Breast epithelium (tissue), 4 donors: ENCODE measurements around the gene ABL2. TPM values are rescaled to one million over a fixed set of nuclear protein-coding genes. Genes with fewer than 3 reads are reported as not detected.

Experiments
- DNase-seq, 2 donors: peaks; one replicate each; pipeline ENCODE4 v3.0.0-alpha.2; 2019; ENCODE audit warnings: low spot score in 2 of 2
- H3K27ac ChIP-seq, 2 donors: fragments of 200-600 bp; sonication (generic) in 1 of 2; one replicate each; pipeline ENCODE4 v1.5.1; 2016 to 2019; ENCODE audit warnings: mild to moderate bottlenecking in 1 of 2
- H3K27me3 ChIP-seq, 2 donors: fragments of 200-600 bp; sonication (generic) in 1 of 2; one replicate each; pipeline versions ENCODE4 v1.5.1 to v1.6.0; 2017 to 2019; ENCODE audit warnings: control low read depth in 1 of 2, mild to moderate bottlenecking in 1 of 2
- H3K36me3 ChIP-seq: fragments of 200-600 bp; one replicate; pipeline ENCODE4 v1.5.1; 2019
- H3K4me1 ChIP-seq, 2 donors: fragments of 200-600 bp; sonication (generic); one replicate each; pipeline ENCODE4 v1.5.1; 2016 to 2019; ENCODE audit warnings: control low read depth in 1 of 2
- H3K4me3 ChIP-seq, 3 donors: fragments of 200-600 bp; sonication (generic); 1 replicate in 2 of 3; 2 replicates in 1 of 3; pipeline ENCODE4 v1.5.1; 2016 to 2019; ENCODE audit warnings: mild to moderate bottlenecking in 3 of 3, moderate library complexity in 2 of 3
- H3K9me3 ChIP-seq, 2 donors: fragments of 200-600 bp; sonication (generic) in 1 of 2; one replicate each; pipeline ENCODE4 v1.5.1; 2016 to 2019; ENCODE audit warnings: control low read depth in 1 of 2
- CTCF ChIP-seq, 3 donors: fragments of 450-650 bp; IDR thresholded peaks; one replicate each; pipeline ENCODE4 v1.5.1; 2016 to 2017; ENCODE audit warnings: antibody characterized with exemption in 3 of 3, mild to moderate bottlenecking in 3 of 3, moderate library complexity in 3 of 3
- POLR2A ChIP-seq: fragments of 450-650 bp; IDR thresholded peaks from one replicate; pipeline ENCODE4 v1.6.1; 2016; ENCODE audit warnings: antibody characterized with exemption, mild to moderate bottlenecking, moderate library complexity
- POLR2AphosphoS5 ChIP-seq, 3 donors: sonication (generic); formaldehyde crosslinking; IDR thresholded peaks; one replicate each; pipeline ENCODE4 v1.6.1; 2017; ENCODE audit warnings: antibody characterized with exemption in 3 of 3
- intact Hi-C: fragments of 100-400 bp; cut with DNase I; formaldehyde crosslinking; loops from one replicate; pipeline ENCODE4 v1.15.1; 2023; ENCODE audit warnings: low total_unique reads
- total RNA-seq, 3 donors: library from RNA; depleted of rRNA; stranded (reverse); fragments of >200 nt; gene quantifications; one replicate each; pipeline ENCODE4 v1.1.0, GENCODE V29; 2016

The ABL2 gene
- total RNA-seq, 3 donors from 2014 or later = 23.9 to 27.4 (median 24.3) TPM

- Histone ChIP-seq H3K27ac (no peak overlapping the region), H3K4me1 (no peaks in the 10 kb centered on the region), H3K9me3 (no peaks in the 10 kb centered on the region), H3K4me3 (no peak overlapping the region), H3K27me3 (no peaks in the 10 kb centered on the region), H3K36me3 (no peaks in the 10 kb centered on the region)
- DNase-seq = no peak
- TF ChIP-seq CTCF (IDR thresholded peaks at IDR 0.05) = no peak
- intact Hi-C loops = no loop called here
These were observed 72.8 kb downstream of the ABL2 start for GRCh38 chr1:179156708-179157107.

DNA sequence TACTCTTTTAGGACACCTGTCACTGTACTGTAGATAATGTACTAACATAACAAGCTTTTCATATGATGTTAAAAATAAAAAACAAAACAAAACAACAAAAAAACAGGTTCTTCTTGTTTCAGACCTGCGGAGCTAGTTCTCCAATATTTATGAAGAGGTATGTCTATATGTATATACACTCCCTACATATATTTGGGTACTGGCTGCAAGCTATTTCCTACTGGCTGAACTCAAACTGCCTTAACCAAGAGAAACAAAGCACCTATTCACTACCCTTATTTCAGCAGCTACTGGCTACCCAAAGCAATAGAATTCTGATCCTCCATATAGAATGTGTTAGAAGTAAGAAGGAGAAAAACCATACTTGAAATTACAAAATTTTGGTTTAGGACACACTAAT lies 73.5 kb downstream of the ABL2 start:
- no peaks in the 10 kb centered on the region for H3K9me3 ChIP-seq
- no peaks in the 10 kb centered on the region for H3K4me1 ChIP-seq
- no peak for DNase-seq
- TF ChIP-seq POLR2AphosphoS5 (IDR thresholded peaks at IDR 0.05) = no peak
- TF ChIP-seq POLR2A = no peak
- TF ChIP-seq CTCF (IDR thresholded peaks at IDR 0.05) = no peak
- no peak overlapping the region for H3K4me3 ChIP-seq
- H3K27ac ChIP-seq = no peak overlapping the region
- no peaks in the 10 kb centered on the region for H3K36me3 ChIP-seq
- intact Hi-C loops = no loop called here
- no peaks in the 10 kb centered on the region for H3K27me3 ChIP-seq

GRCh38 chr1:179155615-179156014 lies 73.9 kb downstream of the ABL2 start:
- Histone ChIP-seq H3K27me3 (no peaks in the 10 kb centered on the region), H3K4me1 (no peaks in the 10 kb centered on the region), H3K36me3 (no peaks in the 10 kb centered on the region), H3K4me3 (no peak overlapping the region), H3K27ac (no peak overlapping the region), H3K9me3 (no peaks in the 10 kb centered on the region)
- intact Hi-C loops = no loop called here
- DNase-seq = no peak
- TF ChIP-seq CTCF (IDR thresholded peaks at IDR 0.05) (no peak), POLR2A (no peak), POLR2AphosphoS5 (IDR thresholded peaks at IDR 0.05) (no peak)

- intact Hi-C loops = no loop called here
- TF ChIP-seq CTCF (IDR thresholded peaks at IDR 0.05) (no peak), POLR2A (no peak), POLR2AphosphoS5 (IDR thresholded peaks at IDR 0.05) (no peak)
- no peak overlapping the region for H3K4me3 ChIP-seq
- H3K4me1 ChIP-seq = no peaks in the 10 kb centered on the region
- no peaks in the 10 kb centered on the region for H3K27me3 ChIP-seq
- peaks cover 0 to 3% of the 10 kb centered on the region in 2 donors for H3K9me3 ChIP-seq
- no peaks in the 10 kb centered on the region for H3K36me3 ChIP-seq
- no peak for DNase-seq
- no peak overlapping the region for H3K27ac ChIP-seq
These were observed 75.0 kb downstream of the ABL2 start for GRCh38 chr1:179154437-179154836.

- Histone ChIP-seq H3K27ac (no peak overlapping the region), H3K36me3 (no peaks in the 10 kb centered on the region), H3K9me3 (peaks cover 0 to 6% of the 10 kb centered on the region in 2 donors), H3K27me3 (no peaks in the 10 kb centered on the region), H3K4me1 (no peaks in the 10 kb centered on the region), H3K4me3 (no peak overlapping the region)
- DNase-seq = no peak
- TF ChIP-seq POLR2AphosphoS5 (IDR thresholded peaks at IDR 0.05) (no peak), CTCF (IDR thresholded peaks at IDR 0.05) (no peak), POLR2A (no peak)
- intact Hi-C loops = no loop called here
These were observed 76.3 kb downstream of the ABL2 start for GRCh38 chr1:179153217-179153616.
